IMR-90 (cell line): ENCODE data around the gene REC114. TPM values are rescaled to one million over a fixed set of nuclear protein-coding genes. Genes with fewer than 3 reads are reported as not detected.

Experiments
- ATAC-seq: fragments of 200-7000 bp; cut with Tn5 transposase; 2 replicates; pipeline ENCODE4 v1.9.1; 2020; ENCODE audit warnings: low read depth, mild to moderate bottlenecking, moderate library complexity
- BruUV-seq: library from RNA; stranded (reverse); fragments of 400-500 nt; replicated peaks from 2 replicates; lab custom pipeline; 2021; lab: Mats Ljungman, UMichigan
- CTCF ChIA-PET: fragments of 300-600 bp; formaldehyde crosslinking; extraction: SDS; loops from one replicate; lab custom pipeline; 2021; ENCODE audit warnings: antibody characterized with exemption; lab: Yijun Ruan, JAX
- POLR2A ChIA-PET: fragments of 300-600 bp; sonication (Branson Sonifier 250); formaldehyde crosslinking; loops from one replicate; lab custom pipeline; 2022; ENCODE audit warnings: antibody characterized with exemption; ENCODE audit not compliant: unreplicated experiment; lab: Charles Lee
- DNase-seq: peaks from one replicate; pipeline ENCODE4 v3.0.0; 2013
- H2AFZ ChIP-seq: replicated peaks from 2 replicates; pipeline ENCODE3; 2013; ENCODE audit warnings: low read length, mild to moderate bottlenecking; ENCODE audit not compliant: poor library complexity
- H2AK5ac ChIP-seq: 2 replicates; pipeline ENCODE4 v1.6.1; 2013; ENCODE audit warnings: low read depth, low read length, inconsistent platforms
- H2AK9ac ChIP-seq: replicated peaks from 2 replicates; pipeline ENCODE3; 2013; ENCODE audit warnings: mild to moderate bottlenecking, low read depth, low read length, moderate library complexity; ENCODE audit not compliant: poor library complexity
- H2BK120ac ChIP-seq: 2 replicates; pipeline ENCODE4 v1.6.1; 2013; ENCODE audit warnings: low read depth, low read length, inconsistent platforms
- H2BK15ac ChIP-seq: 3 replicates; pipeline ENCODE4 v1.6.1; 2013; ENCODE audit warnings: low read depth, low read length, inconsistent platforms
- H2BK20ac ChIP-seq: 2 replicates; pipeline ENCODE4 v1.6.1; 2013; ENCODE audit warnings: low read depth, mild to moderate bottlenecking, inconsistent platforms, low read length, moderate library complexity
- H2BK5ac ChIP-seq: 2 replicates; pipeline ENCODE4 v1.6.1; 2013; ENCODE audit warnings: mild to moderate bottlenecking, low read depth, low read length, inconsistent platforms; ENCODE audit not compliant: poor library complexity, severe bottlenecking
- H3K14ac ChIP-seq: replicated peaks from 2 replicates; pipeline ENCODE4 v1.6.1; 2013; ENCODE audit warnings: low read depth, low read length, inconsistent platforms
- H3K18ac ChIP-seq: 2 replicates; pipeline ENCODE4 v1.6.1; 2013; ENCODE audit warnings: low read depth, low read length, control low read depth
- H3K23ac ChIP-seq: 2 replicates; pipeline ENCODE4 v1.6.1; 2013; ENCODE audit warnings: low read depth, low read length, inconsistent platforms
- H3K27ac ChIP-seq: 2 replicates; pipeline ENCODE4 v1.5.1; 2013; ENCODE audit warnings: mild to moderate bottlenecking, control low read depth, low read length; ENCODE audit not compliant: insufficient read depth
- H3K27me3 ChIP-seq: 2 replicates; pipeline ENCODE4 v1.6.1; 2013; ENCODE audit warnings: low read length; ENCODE audit not compliant: control insufficient read depth, insufficient read depth
- H3K36me3 ChIP-seq: 2 replicates; pipeline ENCODE4 v1.6.1; 2013; ENCODE audit warnings: low read length, mixed read lengths; ENCODE audit not compliant: control insufficient read depth, insufficient read depth
- H3K4ac ChIP-seq: 2 replicates; pipeline ENCODE4 v1.6.1; 2013; ENCODE audit warnings: low read depth, low read length, inconsistent platforms
- H3K4me1 ChIP-seq: 2 replicates; pipeline ENCODE4 v1.6.1; 2013; ENCODE audit warnings: low read length, mixed read lengths; ENCODE audit not compliant: control insufficient read depth, insufficient read depth
- H3K4me2 ChIP-seq: 2 replicates; pipeline ENCODE4 v1.6.1; 2013; ENCODE audit warnings: low read depth, mild to moderate bottlenecking, control low read depth, low read length, moderate library complexity
- H3K4me3 ChIP-seq: 2 replicates; pipeline ENCODE4 v1.5.1; 2013; ENCODE audit warnings: low read depth, mild to moderate bottlenecking, control low read depth, low read length, moderate library complexity; ENCODE audit not compliant: insufficient read depth
- H3K56ac ChIP-seq: 2 replicates; pipeline ENCODE4 v1.6.1; 2013; ENCODE audit warnings: low read length, inconsistent platforms; ENCODE audit not compliant: insufficient read depth; ENCODE audit errors: extremely low read depth
- H3K79me1 ChIP-seq, 2 experiments: 2 replicates each; pipeline ENCODE4 v1.6.1; 2013; ENCODE audit warnings: low read length in 2 of 2, inconsistent platforms in 1 of 2, low read depth in 1 of 2
- H3K9ac ChIP-seq: 2 replicates; pipeline ENCODE4 v1.6.1; 2013; ENCODE audit warnings: low read depth, low read length, control low read depth
- H3K9me1 ChIP-seq: 2 replicates; pipeline ENCODE4 v1.6.1; 2013; ENCODE audit warnings: low read length, inconsistent platforms; ENCODE audit not compliant: insufficient read depth
- H3K9me3 ChIP-seq: 2 replicates; pipeline ENCODE4 v1.6.1; 2013; ENCODE audit warnings: low read length; ENCODE audit not compliant: control insufficient read depth, insufficient read depth
- H4K20me1 ChIP-seq: 2 replicates; pipeline ENCODE4 v1.6.1; 2013; ENCODE audit warnings: low read length, inconsistent platforms; ENCODE audit not compliant: insufficient read depth
- H4K5ac ChIP-seq: 2 replicates; pipeline ENCODE4 v1.6.1; 2013; ENCODE audit warnings: mild to moderate bottlenecking, low read depth, low read length, control low read depth
- H4K8ac ChIP-seq, 2 experiments: 2 replicates each; pipeline ENCODE4 v1.6.1; 2013; ENCODE audit warnings: low read depth in 2 of 2, low read length in 2 of 2, control low read depth in 1 of 2, inconsistent platforms in 1 of 2
- H4K91ac ChIP-seq: 2 replicates; pipeline ENCODE4 v1.6.1; 2013; ENCODE audit warnings: low read depth, low read length, inconsistent platforms; ENCODE audit not compliant: insufficient read depth
- CEBPB ChIP-seq: IDR thresholded peaks from 2 replicates; pipeline ENCODE4 v1.6.1; 2012; ENCODE audit warnings: low read depth, low read length, improper control_type of control experiment
- FOS ChIP-seq: fragments of 150-350 bp; IDR thresholded peaks from 2 replicates; pipeline ENCODE4 v1.6.1; 2016; ENCODE audit warnings: low read depth, low read length
- MAFK ChIP-seq: IDR thresholded peaks from 2 replicates; pipeline ENCODE4 v1.6.1; 2012; ENCODE audit warnings: low read depth, low read length, improper control_type of control experiment
- MAZ ChIP-seq: IDR thresholded peaks from 2 replicates; pipeline ENCODE4 v1.6.1; 2012; ENCODE audit warnings: low read depth, mild to moderate bottlenecking, low read length, improper control_type of control experiment, moderate library complexity, borderline replicate concordance
- MXI1 ChIP-seq: IDR thresholded peaks from 2 replicates; pipeline ENCODE4 v1.6.1; 2012; ENCODE audit warnings: low read depth, mild to moderate bottlenecking, low read length, moderate library complexity, borderline replicate concordance
- NFE2L2 ChIP-seq: fragments of 150-350 bp; IDR thresholded peaks from 2 replicates; pipeline ENCODE4 v1.6.1; 2016; ENCODE audit warnings: low read depth, mild to moderate bottlenecking, low read length
- POLR2A ChIP-seq: IDR thresholded peaks from 2 replicates; pipeline ENCODE4 v1.6.1; 2012; ENCODE audit warnings: mild to moderate bottlenecking, low read depth, low read length
- RAD21 ChIP-seq: IDR thresholded peaks from 2 replicates; pipeline ENCODE4 v1.6.1; 2012; ENCODE audit warnings: low read length, improper control_type of control experiment
- RCOR1 ChIP-seq: IDR thresholded peaks from 2 replicates; pipeline ENCODE4 v1.6.1; 2012; ENCODE audit warnings: mild to moderate bottlenecking, low read length, improper control_type of control experiment; ENCODE audit not compliant: insufficient replicate concordance
- RFX5 ChIP-seq: IDR thresholded peaks from 2 replicates; pipeline ENCODE4 v1.8.0; 2012; ENCODE audit warnings: low read depth, mild to moderate bottlenecking, low read length, moderate library complexity
- SMC3 ChIP-seq: fragments of 150-350 bp; IDR thresholded peaks from 2 replicates; pipeline ENCODE4 v1.6.1; 2016; ENCODE audit warnings: low read depth, mild to moderate bottlenecking, antibody characterized with exemption, low read length, moderate library complexity
- WGBS, 2 experiments: methylation state at CpG; one replicate each; pipeline versions ENCODE4 v1.1.5 to v1.1.7; 2013; ENCODE audit warnings: missing lambda C conversion rate in 2 of 2; ENCODE audit not compliant: insufficient read length in 1 of 2; ENCODE audit errors: extremely low coverage in 2 of 2; 5-methylcytosine and 5-hydroxymethylcytosine counted together
- dilution Hi-C: fragments of 300-500 bp; cut with HindIII; formaldehyde crosslinking; loops from one replicate; pipeline ENCODE4 v1.14.3; 2018; ENCODE audit warnings: low sequenced_read_pairs; ENCODE audit not compliant: unreplicated experiment
- in situ Hi-C: fragments of 300-500 bp; cut with MboI; formaldehyde crosslinking; loops from 3 replicates; pipeline ENCODE4 v1.14.3; 2019; ENCODE audit warnings: low sequenced_read_pairs, inconsistent platforms, mixed read lengths
- intact Hi-C: fragments of 100-400 bp; cut with micrococcal nuclease; formaldehyde crosslinking; loops from 2 replicates; pipeline ENCODE4 v1.10.0; 2022
- polyA plus RNA-seq, 3 experiments: library from polyadenylated mRNA; depleted of rRNA; stranded (reverse); fragments of >200 nt; gene quantifications; 2 replicates each; pipeline ENCODE4 v1.2.3, GENCODE V29; 2012; ENCODE audit warnings: low replicate concordance in 1 of 3
- total RNA-seq: library from RNA; depleted of rRNA; stranded (reverse); fragments of >200 nt; gene quantifications from 2 replicates; pipeline ENCODE4 v1.2.3, GENCODE V29; 2012
- TF ChIP-seq, protein P1 (sequence below): fragments of 150-350 bp; IDR thresholded peaks from 2 replicates; pipeline ENCODE4 v1.6.1; 2017; ENCODE audit warnings: mild to moderate bottlenecking, antibody characterized with exemption, low read length, low read depth
- TF ChIP-seq, protein P2 (sequence below): fragments of 150-350 bp; IDR thresholded peaks from 2 replicates; pipeline ENCODE4 v1.6.1; 2016; ENCODE audit warnings: low read depth, mild to moderate bottlenecking, low read length, moderate library complexity, borderline replicate concordance
- TF ChIP-seq, protein P3 (sequence below): conservative IDR thresholded peaks from 2 replicates; pipeline ENCODE4 v1.5.1; 2012; ENCODE audit warnings: mild to moderate bottlenecking, low read depth, low read length, improper control_type of control experiment

REC114 gene
- total and polyA plus RNA-seq, 2 of the 4 experiments (the other 2 are of a cell fraction) = not detected

DNA sequence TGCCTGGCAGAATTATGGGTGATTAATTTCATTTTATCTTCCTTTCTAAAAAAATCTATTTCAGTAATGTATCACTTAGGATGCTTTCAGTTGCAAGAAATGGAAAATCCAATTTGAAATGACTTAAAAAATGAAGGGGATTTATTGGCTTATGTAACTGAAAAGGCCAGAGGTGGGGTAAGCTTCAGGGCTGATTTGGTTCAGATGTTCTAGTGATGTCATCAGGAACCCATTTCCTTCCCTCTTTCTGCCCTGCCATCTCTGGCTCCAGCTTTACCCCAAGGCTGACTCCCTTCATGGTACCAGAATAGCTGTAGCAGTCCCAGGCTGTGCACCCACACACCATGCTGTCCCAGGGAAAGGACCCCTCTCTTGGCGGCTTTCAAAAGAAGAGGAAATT is 18.5 kb upstream of the REC114 start:
- Histone ChIP-seq H3K36me3 (no peaks in the 10 kb centered on the region), H4K91ac (no peak overlapping the region), H2BK120ac (no peak overlapping the region), H2AK9ac (no peak overlapping the region), H2BK5ac (no peak overlapping the region), H3K27ac (no peak overlapping the region), H4K5ac (no peak overlapping the region), H3K4ac (no peak overlapping the region), H3K18ac (no peak overlapping the region), H2AK5ac (no peak overlapping the region), H3K4me1 (no peaks in the 10 kb centered on the region), H3K9ac (no peak overlapping the region), H3K9me3 (no peaks in the 10 kb centered on the region), H3K9me1 (no peaks in the 10 kb centered on the region), H4K20me1 (no peaks in the 10 kb centered on the region), H3K4me2 (no peak overlapping the region), H3K79me1 (no peaks in the 10 kb centered on the region), H3K56ac (no peak overlapping the region), H4K8ac (no peak overlapping the region), H3K14ac (no peak overlapping the region), H2BK15ac (no peak overlapping the region), H3K4me3 (no peak overlapping the region), H2BK20ac (no peak overlapping the region), H3K27me3 (peaks cover 21% of the 10 kb centered on the region), H2AFZ (no peak overlapping the region), H3K23ac (no peak overlapping the region)
- in situ Hi-C loops (loop anchor here (10.0 kb wide), 1 partner anchor 60 kb away; no protein-coding TSS in a partner anchor), intact Hi-C loops (no loop called here), dilution Hi-C loops (no loop called here)
- ChIA-PET POLR2A (no interaction called here), CTCF (no interaction called here)
- no CpG with 5 or more reads among the region's 1 CpG for WGBS, 2 experiments
- BruUV-seq = no TSS peak
- TF ChIP-seq RAD21 = no peak
- TF ChIP-seq, protein P1, sequence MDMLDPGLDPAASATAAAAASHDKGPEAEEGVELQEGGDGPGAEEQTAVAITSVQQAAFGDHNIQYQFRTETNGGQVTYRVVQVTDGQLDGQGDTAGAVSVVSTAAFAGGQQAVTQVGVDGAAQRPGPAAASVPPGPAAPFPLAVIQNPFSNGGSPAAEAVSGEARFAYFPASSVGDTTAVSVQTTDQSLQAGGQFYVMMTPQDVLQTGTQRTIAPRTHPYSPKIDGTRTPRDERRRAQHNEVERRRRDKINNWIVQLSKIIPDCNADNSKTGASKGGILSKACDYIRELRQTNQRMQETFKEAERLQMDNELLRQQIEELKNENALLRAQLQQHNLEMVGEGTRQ = no peak
- TF ChIP-seq, protein P2, sequence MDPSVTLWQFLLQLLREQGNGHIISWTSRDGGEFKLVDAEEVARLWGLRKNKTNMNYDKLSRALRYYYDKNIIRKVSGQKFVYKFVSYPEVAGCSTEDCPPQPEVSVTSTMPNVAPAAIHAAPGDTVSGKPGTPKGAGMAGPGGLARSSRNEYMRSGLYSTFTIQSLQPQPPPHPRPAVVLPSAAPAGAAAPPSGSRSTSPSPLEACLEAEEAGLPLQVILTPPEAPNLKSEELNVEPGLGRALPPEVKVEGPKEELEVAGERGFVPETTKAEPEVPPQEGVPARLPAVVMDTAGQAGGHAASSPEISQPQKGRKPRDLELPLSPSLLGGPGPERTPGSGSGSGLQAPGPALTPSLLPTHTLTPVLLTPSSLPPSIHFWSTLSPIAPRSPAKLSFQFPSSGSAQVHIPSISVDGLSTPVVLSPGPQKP = no peak
- no peak for TF ChIP-seq SMC3
- TF ChIP-seq MXI1 = no peak
- no peak for TF ChIP-seq CEBPB
- TF ChIP-seq MAZ = no peak
- TF ChIP-seq MAFK = no peak
- no peak for TF ChIP-seq NFE2L2
- TF ChIP-seq RCOR1 = no peak
- no peak for TF ChIP-seq RFX5
- no peak for TF ChIP-seq POLR2A
- no peak for TF ChIP-seq FOS
- TF ChIP-seq, protein P3, sequence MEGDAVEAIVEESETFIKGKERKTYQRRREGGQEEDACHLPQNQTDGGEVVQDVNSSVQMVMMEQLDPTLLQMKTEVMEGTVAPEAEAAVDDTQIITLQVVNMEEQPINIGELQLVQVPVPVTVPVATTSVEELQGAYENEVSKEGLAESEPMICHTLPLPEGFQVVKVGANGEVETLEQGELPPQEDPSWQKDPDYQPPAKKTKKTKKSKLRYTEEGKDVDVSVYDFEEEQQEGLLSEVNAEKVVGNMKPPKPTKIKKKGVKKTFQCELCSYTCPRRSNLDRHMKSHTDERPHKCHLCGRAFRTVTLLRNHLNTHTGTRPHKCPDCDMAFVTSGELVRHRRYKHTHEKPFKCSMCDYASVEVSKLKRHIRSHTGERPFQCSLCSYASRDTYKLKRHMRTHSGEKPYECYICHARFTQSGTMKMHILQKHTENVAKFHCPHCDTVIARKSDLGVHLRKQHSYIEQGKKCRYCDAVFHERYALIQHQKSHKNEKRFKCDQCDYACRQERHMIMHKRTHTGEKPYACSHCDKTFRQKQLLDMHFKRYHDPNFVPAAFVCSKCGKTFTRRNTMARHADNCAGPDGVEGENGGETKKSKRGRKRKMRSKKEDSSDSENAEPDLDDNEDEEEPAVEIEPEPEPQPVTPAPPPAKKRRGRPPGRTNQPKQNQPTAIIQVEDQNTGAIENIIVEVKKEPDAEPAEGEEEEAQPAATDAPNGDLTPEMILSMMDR = no peak
- DNase-seq (no peak), ATAC-seq (no peak)
